HEK293T (cell line): Measurements from ENCODE around the gene IL10RB.

Source experiments
- ARNT ChIP-seq: fragments of 450-650 bp; IDR thresholded peaks from 2 replicates; pipeline ENCODE4 v1.6.1; 2017; ENCODE audit warnings: mild to moderate bottlenecking
- BHLHE40 ChIP-seq: fragments of 450-650 bp; IDR thresholded peaks from 2 replicates; pipeline ENCODE4 v1.6.1; 2016; ENCODE audit warnings: mild to moderate bottlenecking, moderate library complexity, borderline replicate concordance
- CTBP1 ChIP-seq: fragments of 450-650 bp; IDR thresholded peaks from 2 replicates; pipeline ENCODE4 v1.6.1; 2016; ENCODE audit warnings: borderline replicate concordance
- ELF4 ChIP-seq: fragments of 450-650 bp; IDR thresholded peaks from 2 replicates; pipeline ENCODE4 v1.6.1; 2017; ENCODE audit warnings: antibody characterized with exemption
- FOXK2 ChIP-seq: fragments of 450-650 bp; IDR thresholded peaks from 2 replicates; pipeline ENCODE4 v1.6.1; 2016; ENCODE audit warnings: mild to moderate bottlenecking
- FOXM1 ChIP-seq: fragments of 450-650 bp; IDR thresholded peaks from 2 replicates; pipeline ENCODE4 v1.6.1; 2017; ENCODE audit warnings: mild to moderate bottlenecking, borderline replicate concordance
- NFRKB ChIP-seq: fragments of 450-650 bp; IDR thresholded peaks from 2 replicates; pipeline ENCODE4 v1.6.1; 2016; ENCODE audit warnings: mild to moderate bottlenecking, moderate library complexity
- SUZ12 ChIP-seq: fragments of 450-650 bp; IDR thresholded peaks from 2 replicates; pipeline ENCODE4 v1.6.1; 2016; ENCODE audit warnings: mild to moderate bottlenecking
- TARDBP ChIP-seq: fragments of 450-650 bp; IDR thresholded peaks from 2 replicates; pipeline ENCODE4 v1.6.1; 2016
- ZNF384 ChIP-seq: fragments of 450-650 bp; IDR thresholded peaks from 2 replicates; pipeline ENCODE4 v1.6.1; 2016
- TF ChIP-seq, protein P1 (sequence below): fragments of 450-650 bp; IDR thresholded peaks from 2 replicates; pipeline ENCODE4 v1.6.1; 2016

DNA sequence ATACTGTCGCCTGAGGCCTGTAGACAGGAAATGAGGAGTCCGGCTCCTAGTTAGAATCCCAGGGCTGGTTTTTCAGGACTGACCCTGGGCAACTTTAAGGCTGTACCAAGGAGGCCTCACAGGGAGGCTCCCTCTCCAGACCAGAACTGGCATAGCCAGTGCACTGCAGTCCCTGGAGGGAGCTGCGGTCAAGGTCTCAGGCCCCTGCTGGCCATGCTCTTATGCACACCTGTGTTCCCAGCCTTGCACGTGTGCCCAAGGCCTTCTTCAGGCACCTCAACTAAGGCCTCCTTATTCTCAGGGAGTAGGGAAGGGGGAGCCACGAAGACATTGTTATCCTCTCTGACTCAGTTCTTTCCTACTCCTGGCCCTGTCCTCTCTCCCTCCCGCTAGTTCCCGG, 36.6 kb downstream of the IL10RB start:
- TF ChIP-seq ZNF384 (no peak), BHLHE40 (no peak), TARDBP (no peak), FOXM1 (no peak), ARNT (no peak), NFRKB (no peak), CTBP1 (no peak), SUZ12 (no peak), ELF4 (no peak), FOXK2 (no peak)
- TF ChIP-seq, protein P1, sequence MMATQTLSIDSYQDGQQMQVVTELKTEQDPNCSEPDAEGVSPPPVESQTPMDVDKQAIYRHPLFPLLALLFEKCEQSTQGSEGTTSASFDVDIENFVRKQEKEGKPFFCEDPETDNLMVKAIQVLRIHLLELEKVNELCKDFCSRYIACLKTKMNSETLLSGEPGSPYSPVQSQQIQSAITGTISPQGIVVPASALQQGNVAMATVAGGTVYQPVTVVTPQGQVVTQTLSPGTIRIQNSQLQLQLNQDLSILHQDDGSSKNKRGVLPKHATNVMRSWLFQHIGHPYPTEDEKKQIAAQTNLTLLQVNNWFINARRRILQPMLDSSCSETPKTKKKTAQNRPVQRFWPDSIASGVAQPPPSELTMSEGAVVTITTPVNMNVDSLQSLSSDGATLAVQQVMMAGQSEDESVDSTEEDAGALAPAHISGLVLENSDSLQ, result no peak
